H1 (cell line): ENCODE results near the gene ZNF846.
"Not testable (repeated sequence)": the region's sequence is repeated elsewhere in the genome, so short reads cannot be mapped to it uniquely, and the experiment has no call there.

Experiments
- CREB1 ChIP-seq: IDR thresholded peaks from 2 replicates; pipeline ENCODE4 v1.6.1; 2012; ENCODE audit warnings: inconsistent platforms
- CTCF ChIP-seq, 3 experiments: IDR thresholded peaks; 1 replicate in 2 of 3; 2 replicates in 1 of 3; pipeline versions ENCODE4 v1.5.1 to v1.6.1; 2011; ENCODE audit warnings: low read length in 3 of 3, mild to moderate bottlenecking in 3 of 3, inconsistent platforms in 2 of 3, low read depth in 1 of 3, moderate library complexity in 1 of 3; ENCODE audit not compliant: insufficient read depth in 1 of 3; ENCODE audit errors: control extremely low read depth in 1 of 3
- EP300 ChIP-seq, 2 experiments: IDR thresholded peaks; 1 replicate in 1 of 2; 2 replicates in 1 of 2; pipeline ENCODE4 v1.6.1; 2011 to 2012; ENCODE audit warnings: low read depth in 2 of 2, low read length in 2 of 2, mild to moderate bottlenecking in 2 of 2, borderline replicate concordance in 1 of 2, inconsistent platforms in 1 of 2, moderate library complexity in 1 of 2
- EZH2 ChIP-seq: fragments of 200-600 bp; sonication (generic); IDR thresholded peaks from 2 replicates; pipeline ENCODE4 v1.7.1; 2012; ENCODE audit warnings: low read depth, mild to moderate bottlenecking, moderate library complexity, low read length, inconsistent platforms; ENCODE audit not compliant: severe bottlenecking
- PHF8 ChIP-seq: fragments of 200-600 bp; sonication (generic); conservative IDR thresholded peaks from 2 replicates; pipeline ENCODE4 v1.7.1; 2012; ENCODE audit warnings: low read depth, mild to moderate bottlenecking, inconsistent platforms, low read length, moderate library complexity
- POLR2AphosphoS5 ChIP-seq: IDR thresholded peaks from 2 replicates; pipeline ENCODE4 v1.6.1; 2011; ENCODE audit warnings: low read depth, low read length
- SIN3A ChIP-seq, 2 experiments: IDR thresholded peaks in 1 of 2; conservative IDR thresholded peaks in 1 of 2; 2 replicates each; pipeline ENCODE4 v1.6.1; 2011 to 2012; ENCODE audit warnings: low read length in 2 of 2, improper control_type of control experiment in 1 of 2, low read depth in 1 of 2, mild to moderate bottlenecking in 1 of 2
- SUZ12 ChIP-seq: fragments of 200-600 bp; sonication (generic); IDR thresholded peaks from 2 replicates; pipeline ENCODE4 v1.6.1; 2012; ENCODE audit warnings: mild to moderate bottlenecking, inconsistent platforms, low read length, moderate library complexity, mixed read lengths

GRCh38 chr19:9730056-9730455 is 38.5 kb downstream of the ZNF846 start:
- not testable (repeated sequence) for TF ChIP-seq CTCF (IDR thresholded peaks at IDR 0.05; ENCODE audit: control extremely low read depth in 1 of 3, insufficient read depth in 1 of 3, low read depth in 1 of 3, low read length in 3 of 3); SUZ12; POLR2AphosphoS5; PHF8; EZH2; CREB1; EP300 (IDR thresholded peaks at IDR 0.05; ENCODE audit: borderline replicate concordance in 1 of 2, low read depth in 2 of 2, low read length in 2 of 2); SIN3A (conservative IDR thresholded peaks at IDR 0.05 in 1 of 2, IDR thresholded peaks at IDR 0.05 in 1 of 2; ENCODE audit: low read depth in 1 of 2, low read length in 2 of 2)
